Upper lobe of right lung (tissue), 1 donor: ENCODE measurements around the gene IL7R. TPM values are rescaled to one million over a fixed set of nuclear protein-coding genes. Genes with fewer than 3 reads are reported as not detected.

Experiments used
- ATAC-seq: fragments of 200-7000 bp; cut with Tn5 transposase; one replicate; pipeline ENCODE4 v1.9.1; 2020; ENCODE audit warnings: mild to moderate bottlenecking, moderate library complexity
- DNase-seq: peaks from one replicate; pipeline ENCODE4 v3.0.0-alpha.2; 2020
- H3K27ac ChIP-seq: fragments of 200-600 bp; one replicate; pipeline ENCODE4 v1.8.0; 2022
- H3K27me3 ChIP-seq: fragments of 200-600 bp; one replicate; pipeline ENCODE4 v1.8.0; 2022; ENCODE audit warnings: mild to moderate bottlenecking
- H3K36me3 ChIP-seq: fragments of 200-600 bp; one replicate; pipeline ENCODE4 v1.8.0; 2022
- H3K4me1 ChIP-seq: fragments of 200-600 bp; one replicate; pipeline ENCODE4 v1.8.0; 2022
- H3K4me3 ChIP-seq: fragments of 200-600 bp; one replicate; pipeline ENCODE4 v1.8.0; 2022; ENCODE audit warnings: mild to moderate bottlenecking
- H3K9me3 ChIP-seq: fragments of 200-600 bp; one replicate; pipeline ENCODE4 v1.8.0; 2022
- intact Hi-C: fragments of 100-400 bp; cut with DNase I; formaldehyde crosslinking; loops from one replicate; pipeline ENCODE4 v1.11.0; 2022
- total RNA-seq: library from RNA; stranded (reverse); fragmentation: NEBNext Ultra II Directional; extraction: Animal tissue kit (Norgen Biotek cat#: 25700); gene quantifications from one replicate; pipeline ENCODE4 v1.2.1, GENCODE V29; 2021
- TF ChIP-seq, protein P1 (sequence below): fragments of 200-600 bp; IDR thresholded peaks from one replicate; pipeline ENCODE4 v1.8.0; 2022; ENCODE audit warnings: antibody characterized with exemption
- donor health status: DM: no; HTN: yes; CAD: no; lungs with severe emphysema.

IL7R gene
- total RNA-seq, 1 donor from 2014 or later, result 226 TPM

GRCh38 chr5:35869685-35870277 is 13.1 kb downstream of the IL7R start:
- Histone ChIP-seq H3K4me1 (no peaks in the 10 kb centered on the region), H3K27me3 (no peaks in the 10 kb centered on the region), H3K27ac (no peak overlapping the region), H3K4me3 (no peak overlapping the region), H3K36me3 (peaks cover 18% of the 10 kb centered on the region), H3K9me3 (no peaks in the 10 kb centered on the region)
- intact Hi-C loops, result no loop called here
- ATAC-seq (peak; percentile 43), DNase-seq (no peak)
- TF ChIP-seq, protein P1, sequence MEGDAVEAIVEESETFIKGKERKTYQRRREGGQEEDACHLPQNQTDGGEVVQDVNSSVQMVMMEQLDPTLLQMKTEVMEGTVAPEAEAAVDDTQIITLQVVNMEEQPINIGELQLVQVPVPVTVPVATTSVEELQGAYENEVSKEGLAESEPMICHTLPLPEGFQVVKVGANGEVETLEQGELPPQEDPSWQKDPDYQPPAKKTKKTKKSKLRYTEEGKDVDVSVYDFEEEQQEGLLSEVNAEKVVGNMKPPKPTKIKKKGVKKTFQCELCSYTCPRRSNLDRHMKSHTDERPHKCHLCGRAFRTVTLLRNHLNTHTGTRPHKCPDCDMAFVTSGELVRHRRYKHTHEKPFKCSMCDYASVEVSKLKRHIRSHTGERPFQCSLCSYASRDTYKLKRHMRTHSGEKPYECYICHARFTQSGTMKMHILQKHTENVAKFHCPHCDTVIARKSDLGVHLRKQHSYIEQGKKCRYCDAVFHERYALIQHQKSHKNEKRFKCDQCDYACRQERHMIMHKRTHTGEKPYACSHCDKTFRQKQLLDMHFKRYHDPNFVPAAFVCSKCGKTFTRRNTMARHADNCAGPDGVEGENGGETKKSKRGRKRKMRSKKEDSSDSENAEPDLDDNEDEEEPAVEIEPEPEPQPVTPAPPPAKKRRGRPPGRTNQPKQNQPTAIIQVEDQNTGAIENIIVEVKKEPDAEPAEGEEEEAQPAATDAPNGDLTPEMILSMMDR, result no peak

DNA sequence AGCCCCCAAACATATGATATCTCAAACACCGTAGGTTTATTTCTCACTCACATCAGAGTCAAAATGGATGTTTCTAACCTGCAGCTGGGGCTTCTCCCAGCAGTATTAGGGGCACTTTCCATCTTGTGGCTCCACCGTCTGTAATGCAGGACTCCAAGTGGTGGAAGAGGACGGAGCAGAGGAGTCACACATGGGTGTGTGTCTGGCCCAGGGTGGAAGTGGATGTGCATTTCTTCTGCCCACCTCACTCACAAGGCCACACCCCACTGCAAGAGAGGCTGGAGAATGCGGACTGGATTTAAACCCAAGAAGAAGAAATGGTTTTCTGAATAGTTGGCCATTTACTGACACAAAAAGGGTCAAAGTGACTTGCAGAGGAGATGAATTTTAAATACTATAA is 13.9 kb downstream of the IL7R start:
- DNase-seq (no peak), ATAC-seq (no peak)
- Histone ChIP-seq H3K27ac (no peak overlapping the region), H3K27me3 (no peaks in the 10 kb centered on the region), H3K4me1 (no peaks in the 10 kb centered on the region), H3K36me3 (peaks cover 18% of the 10 kb centered on the region), H3K9me3 (no peaks in the 10 kb centered on the region), H3K4me3 (no peak overlapping the region)
- intact Hi-C loops, result no loop called here
- TF ChIP-seq, protein P1, result no peak

DNA sequence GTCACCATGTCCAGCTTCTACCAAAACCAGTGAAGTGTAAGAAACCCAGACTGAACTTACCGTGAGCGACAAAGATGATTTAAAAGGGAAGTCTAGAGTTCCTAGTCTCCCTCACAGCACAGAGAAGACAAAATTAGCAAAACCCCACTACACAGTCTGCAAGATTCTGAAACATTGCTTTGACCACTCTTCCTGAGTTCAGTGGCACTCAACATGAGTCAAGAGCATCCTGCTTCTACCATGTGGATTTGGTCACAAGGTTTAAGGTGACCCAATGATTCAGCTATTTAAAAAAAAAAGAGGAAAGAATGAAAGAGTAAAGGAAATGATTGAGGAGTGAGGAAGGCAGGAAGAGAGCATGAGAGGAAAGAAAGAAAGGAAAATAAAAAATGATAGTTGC is 19.8 kb downstream of the IL7R start:
- Histone ChIP-seq H3K9me3 (no peaks in the 10 kb centered on the region), H3K36me3 (peaks cover 4% of the 10 kb centered on the region), H3K27ac (no peak overlapping the region), H3K4me3 (no peak overlapping the region), H3K4me1 (no peaks in the 10 kb centered on the region), H3K27me3 (no peaks in the 10 kb centered on the region)
- ATAC-seq, result no peak
- TF ChIP-seq, protein P1, result no peak
- DNase-seq, result no peak
- intact Hi-C loops, result no loop called here

GRCh38 chr5:35876922-35877321 is 20.2 kb downstream of the IL7R start:
- peak; percentile 54 for ATAC-seq
- DNase-seq, result no peak
- no peaks in the 10 kb centered on the region for H3K9me3 ChIP-seq
- no peak overlapping the region for H3K27ac ChIP-seq
- TF ChIP-seq, protein P1, result no peak
- H3K27me3 ChIP-seq, result no peaks in the 10 kb centered on the region
- no peak overlapping the region for H3K4me3 ChIP-seq
- no peaks in the 10 kb centered on the region for H3K36me3 ChIP-seq
- H3K4me1 ChIP-seq, result no peaks in the 10 kb centered on the region
- intact Hi-C loops, result no loop called here

GRCh38 chr5:35877655-35878054 is 21.0 kb downstream of the IL7R start:
- intact Hi-C loops, result no loop called here
- H3K4me1 ChIP-seq, result no peaks in the 10 kb centered on the region
- TF ChIP-seq, protein P1, result no peak
- H3K27me3 ChIP-seq, result no peaks in the 10 kb centered on the region
- no peaks in the 10 kb centered on the region for H3K9me3 ChIP-seq
- no peaks in the 10 kb centered on the region for H3K36me3 ChIP-seq
- ATAC-seq (no peak), DNase-seq (no peak)
- no peak overlapping the region for H3K4me3 ChIP-seq
- no peak overlapping the region for H3K27ac ChIP-seq

GRCh38 chr5:35878079-35878478 is 21.4 kb downstream of the IL7R start:
- H3K36me3 ChIP-seq, result no peaks in the 10 kb centered on the region
- intact Hi-C loops, result no loop called here
- H3K4me1 ChIP-seq, result no peaks in the 10 kb centered on the region
- H3K4me3 ChIP-seq, result no peak overlapping the region
- TF ChIP-seq, protein P1, result no peak
- no peak overlapping the region for H3K27ac ChIP-seq
- H3K27me3 ChIP-seq, result no peaks in the 10 kb centered on the region
- no peak for DNase-seq
- H3K9me3 ChIP-seq, result no peaks in the 10 kb centered on the region
- ATAC-seq, result no peak
